Ascending aorta (tissue), 2 donors: ENCODE results near the gene PMAIP1. TPM values are rescaled to one million over a fixed set of nuclear protein-coding genes. Genes with fewer than 3 reads are reported as not detected.

Experiments used
- DNase-seq, 2 donors: peaks; one replicate each; pipeline ENCODE4 v3.0.0-alpha.2; 2019; ENCODE audit warnings: low spot score in 2 of 2
- H3K27ac ChIP-seq, 2 donors: fragments of 200-600 bp; sonication (generic); one replicate each; pipeline ENCODE4 v1.5.1; 2016 to 2017; ENCODE audit warnings: mild to moderate bottlenecking in 1 of 2
- H3K27me3 ChIP-seq: fragments of 200-600 bp; sonication (generic); one replicate; pipeline ENCODE4 v1.5.1; 2017
- H3K36me3 ChIP-seq, 2 donors: fragments of 200-600 bp; sonication (generic); one replicate each; pipeline ENCODE4 v1.5.1; 2016
- H3K4me1 ChIP-seq, 2 donors: fragments of 200-600 bp; sonication (generic); one replicate each; pipeline ENCODE4 v1.5.1; 2016 to 2017; ENCODE audit warnings: mild to moderate bottlenecking in 1 of 2
- H3K4me3 ChIP-seq, 2 donors: fragments of 200-600 bp; sonication (generic); one replicate each; pipeline ENCODE4 v1.5.1; 2016 to 2017; ENCODE audit warnings: mild to moderate bottlenecking in 1 of 2
- H3K9me3 ChIP-seq, 2 donors: fragments of 200-600 bp; sonication (generic); one replicate each; pipeline ENCODE4 v1.5.1; 2016
- CTCF ChIP-seq, 3 experiments: fragments of 200-600 bp in 2 of 3; fragments of 450-650 bp in 1 of 3; sonication (generic) in 2 of 3; IDR thresholded peaks; one replicate each; pipeline ENCODE4 v1.5.1; 2016 to 2019; ENCODE audit warnings: antibody characterized with exemption in 3 of 3, mild to moderate bottlenecking in 1 of 3, moderate library complexity in 1 of 3
- intact Hi-C: fragments of 100-400 bp; cut with DNase I; formaldehyde crosslinking; loops from one replicate; pipeline ENCODE4 v1.15.1; 2023
- total RNA-seq: library from RNA; depleted of rRNA; stranded (reverse); fragments of >200 nt; gene quantifications from one replicate; pipeline ENCODE4 v1.1.0, GENCODE V29; 2016

Gene PMAIP1
- total RNA-seq, 1 donor from 2014 or later: not detected

DNA sequence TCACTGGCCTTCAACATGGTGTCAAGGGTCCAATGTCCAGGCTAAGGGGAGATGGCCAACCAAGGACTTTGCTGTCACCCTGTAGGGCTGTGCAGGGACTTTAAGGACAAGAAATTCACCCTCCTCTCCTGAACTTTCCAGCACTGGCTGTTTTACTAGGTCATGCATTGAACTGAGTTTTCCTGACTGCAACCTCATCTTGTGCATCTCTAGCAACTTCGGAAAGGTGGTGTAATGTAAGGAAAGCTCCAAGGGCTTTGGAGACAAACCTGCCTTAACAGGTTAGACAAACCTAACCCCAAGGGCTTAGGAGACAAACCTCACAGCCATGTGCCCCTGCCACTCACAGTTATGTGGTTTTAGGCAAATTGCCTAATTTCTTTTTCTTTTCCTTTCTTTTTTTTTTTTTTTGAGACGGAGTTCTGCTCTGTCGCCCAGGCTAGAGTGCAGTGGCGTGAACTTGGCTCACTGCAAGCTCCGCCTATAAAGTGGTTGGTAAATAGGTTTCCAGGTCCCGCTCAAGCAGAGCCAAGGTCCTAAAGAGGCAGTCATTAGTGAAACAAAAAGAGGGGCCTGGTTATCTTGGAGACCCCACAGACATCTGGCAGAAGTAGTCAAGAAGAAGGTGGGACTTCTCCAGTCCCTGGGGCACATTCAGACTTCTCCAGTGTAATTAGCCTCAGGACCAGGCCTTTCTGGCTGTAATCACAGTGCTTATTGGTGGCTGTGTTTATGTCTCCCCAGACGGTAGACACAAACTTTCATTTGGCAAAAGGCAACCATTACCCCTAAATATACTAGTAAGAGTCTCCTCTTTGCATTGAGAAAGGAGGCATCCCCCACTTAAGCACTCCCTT lies 37.6 kb upstream of the PMAIP1 start:
- Histone ChIP-seq H3K4me1 (no peaks in the 10 kb centered on the region), H3K4me3 (no peak overlapping the region), H3K27ac (no peak overlapping the region), H3K9me3 (no peaks in the 10 kb centered on the region), H3K36me3 (no peaks in the 10 kb centered on the region), H3K27me3 (no peaks in the 10 kb centered on the region)
- no peak for DNase-seq
- TF ChIP-seq CTCF (IDR thresholded peaks at IDR 0.05): no peak
- intact Hi-C loops: no loop called here

GRCh38 chr18:59865241-59865986 lies 34.4 kb upstream of the PMAIP1 start:
- TF ChIP-seq CTCF (IDR thresholded peaks at IDR 0.05): no peak
- no peak overlapping the region for H3K27ac ChIP-seq
- no peak overlapping the region for H3K4me3 ChIP-seq
- no peaks in the 10 kb centered on the region for H3K27me3 ChIP-seq
- no peaks in the 10 kb centered on the region for H3K4me1 ChIP-seq
- DNase-seq: no peak
- no peaks in the 10 kb centered on the region for H3K9me3 ChIP-seq
- H3K36me3 ChIP-seq: no peaks in the 10 kb centered on the region
- intact Hi-C loops: no loop called here

DNA sequence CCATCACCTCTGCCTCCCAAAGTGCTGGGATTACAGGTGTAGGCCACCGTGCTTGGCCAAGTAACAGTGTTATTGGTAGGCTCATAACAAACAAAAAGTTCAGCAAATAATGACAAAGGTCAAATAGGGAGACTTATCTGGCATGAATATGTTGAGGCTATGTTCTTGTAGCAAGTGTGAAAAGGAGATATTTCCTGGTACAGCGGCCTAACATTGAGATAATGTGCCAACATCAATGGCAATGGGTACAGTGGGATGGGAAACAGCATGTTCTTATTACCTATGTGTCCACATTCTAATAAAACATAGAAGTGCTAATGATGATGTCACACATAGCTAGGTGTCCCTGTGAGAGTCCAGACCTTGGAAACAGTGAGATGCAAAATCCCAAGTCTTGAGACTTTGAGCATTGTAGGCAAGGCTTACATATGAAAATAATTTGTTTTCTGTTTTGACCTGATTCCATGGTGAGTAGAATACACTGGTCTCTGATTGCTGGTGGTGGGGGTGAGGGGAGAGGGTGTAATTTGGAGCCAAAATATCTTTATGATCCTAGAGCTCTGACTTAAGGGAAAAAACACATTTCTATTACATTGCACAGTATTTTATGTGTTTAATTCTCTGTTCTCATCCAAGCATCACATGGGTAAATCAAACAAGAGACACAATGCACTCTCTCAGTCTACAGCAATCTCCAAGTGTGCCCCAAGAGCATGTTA lies 33.1 kb upstream of the PMAIP1 start:
- H3K36me3 ChIP-seq: no peaks in the 10 kb centered on the region
- H3K4me1 ChIP-seq: no peaks in the 10 kb centered on the region
- no peak for TF ChIP-seq CTCF (IDR thresholded peaks at IDR 0.05)
- H3K9me3 ChIP-seq: no peaks in the 10 kb centered on the region
- DNase-seq: no peak
- H3K27me3 ChIP-seq: no peaks in the 10 kb centered on the region
- intact Hi-C loops: no loop called here
- H3K27ac ChIP-seq: no peak overlapping the region
- no peak overlapping the region for H3K4me3 ChIP-seq

DNA sequence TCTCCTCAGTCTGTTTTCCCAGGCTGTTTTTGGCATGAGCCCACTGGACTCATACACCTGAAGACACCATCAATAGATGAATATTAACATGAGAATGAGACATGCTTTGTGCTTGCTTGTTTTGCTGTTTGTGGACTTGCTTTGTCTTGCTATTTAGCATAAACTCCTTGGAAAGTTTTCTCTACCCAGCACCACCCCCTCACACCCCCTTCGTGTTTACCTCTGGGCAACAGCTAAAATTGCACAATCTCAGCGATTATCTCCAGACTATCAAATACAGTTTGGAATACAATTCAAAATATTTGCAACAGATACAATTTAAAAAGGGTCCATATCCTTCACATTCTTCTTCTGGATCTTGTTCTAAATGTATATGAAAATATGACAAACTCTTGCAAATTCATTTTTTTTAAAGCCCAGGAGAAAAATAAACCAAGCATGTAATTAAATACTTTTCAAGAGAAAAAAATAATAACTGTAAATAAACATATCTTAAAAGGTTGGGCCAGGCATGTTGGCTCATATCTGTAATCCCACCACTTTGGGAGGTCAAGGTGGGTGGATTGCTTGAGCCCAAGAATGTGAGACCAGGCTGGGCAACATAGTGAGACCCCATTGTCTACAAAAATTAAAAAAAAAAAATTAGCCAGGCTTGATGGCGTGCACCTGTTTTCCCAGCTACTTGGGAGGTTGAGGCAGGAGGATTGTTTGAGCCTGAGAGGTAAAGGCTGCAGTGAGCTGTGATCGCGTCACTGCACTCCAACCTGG lies 32.3 kb upstream of the PMAIP1 start:
- Histone ChIP-seq H3K9me3 (no peaks in the 10 kb centered on the region), H3K27me3 (no peaks in the 10 kb centered on the region), H3K4me3 (no peak overlapping the region), H3K27ac (no peak overlapping the region), H3K4me1 (no peaks in the 10 kb centered on the region), H3K36me3 (no peaks in the 10 kb centered on the region)
- intact Hi-C loops: no loop called here
- DNase-seq: no peak
- no peak for TF ChIP-seq CTCF (IDR thresholded peaks at IDR 0.05)

DNA sequence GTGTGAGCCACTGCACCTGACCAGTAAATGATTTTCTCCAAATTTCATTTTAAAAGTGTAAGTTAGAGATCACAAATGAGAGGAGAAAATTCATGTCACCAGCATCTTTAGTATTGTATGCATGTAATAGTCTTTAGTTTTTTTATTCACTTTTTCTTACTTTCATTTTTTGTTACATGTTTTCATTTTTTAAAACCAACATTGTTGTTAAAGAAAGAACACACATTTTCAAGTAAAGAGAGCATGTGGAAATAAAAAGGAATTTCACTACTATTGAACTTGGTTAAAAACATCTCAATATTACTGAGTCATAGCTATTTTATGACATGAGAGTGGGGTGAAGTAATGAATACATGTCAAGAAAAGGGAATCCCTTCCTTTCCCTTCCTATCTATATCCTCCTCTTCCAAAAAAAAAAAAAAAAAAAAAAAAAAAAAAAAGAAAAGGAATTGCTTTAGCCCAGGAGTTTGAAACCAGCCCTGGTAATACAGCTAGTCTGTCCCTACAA lies 29.1 kb upstream of the PMAIP1 start:
- no peak for DNase-seq
- intact Hi-C loops: no loop called here
- Histone ChIP-seq H3K27me3 (no peaks in the 10 kb centered on the region), H3K4me3 (no peak overlapping the region), H3K36me3 (no peaks in the 10 kb centered on the region), H3K4me1 (no peaks in the 10 kb centered on the region), H3K27ac (no peak overlapping the region), H3K9me3 (no peaks in the 10 kb centered on the region)
- no peak for TF ChIP-seq CTCF (IDR thresholded peaks at IDR 0.05)
